Muscle of back (tissue), 11 donors: Measurements from ENCODE around the gene PPP1R12B. TPM values are rescaled to one million over a fixed set of nuclear protein-coding genes. Genes with fewer than 3 reads are reported as not detected.
A peak's percentile ranks its signal among the peaks of the same experiment; 100 is the strongest.
"Not testable (repeated sequence)": the region's sequence is repeated elsewhere in the genome, so short reads cannot be mapped to it uniquely, and the experiment has no call there.

Experiments used
- DNase-seq, 3 donors: peaks; one replicate each; pipeline versions ENCODE4 v3.0.0 to v3.0.0-alpha.2; 2013
- polyA plus RNA-seq, 10 donors: library from polyadenylated mRNA; unstranded; fragments of 120-200 nt; gene quantifications; one replicate each; pipeline ENCODE4 v1.2.1, GENCODE V29; 2013; ENCODE audit not compliant: insufficient read length in 10 of 10

PPP1R12B gene
- polyA plus RNA-seq, 10 donors: 50.0 to 108 (median 81.2) TPM

DNA sequence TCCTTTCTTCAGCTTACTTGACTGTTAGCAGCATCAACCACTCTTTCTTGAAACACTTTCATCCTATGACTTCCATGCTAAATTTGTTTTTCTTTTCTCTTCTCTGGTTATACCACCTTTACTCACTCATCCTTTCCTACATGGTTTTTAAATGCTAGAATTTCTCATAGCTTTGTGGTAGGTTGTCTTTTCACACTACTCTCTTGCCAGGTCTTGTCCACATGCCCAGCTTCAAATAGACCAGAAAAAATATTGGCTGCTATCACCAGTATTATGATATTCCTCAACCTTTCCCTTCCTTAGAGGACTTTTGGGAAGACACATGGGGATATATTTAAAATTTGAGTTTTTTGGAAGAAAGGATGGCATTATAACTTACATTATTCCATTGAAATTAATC is 48.8 kb downstream of the PPP1R12B start:
- DNase-seq: no peak

DNA sequence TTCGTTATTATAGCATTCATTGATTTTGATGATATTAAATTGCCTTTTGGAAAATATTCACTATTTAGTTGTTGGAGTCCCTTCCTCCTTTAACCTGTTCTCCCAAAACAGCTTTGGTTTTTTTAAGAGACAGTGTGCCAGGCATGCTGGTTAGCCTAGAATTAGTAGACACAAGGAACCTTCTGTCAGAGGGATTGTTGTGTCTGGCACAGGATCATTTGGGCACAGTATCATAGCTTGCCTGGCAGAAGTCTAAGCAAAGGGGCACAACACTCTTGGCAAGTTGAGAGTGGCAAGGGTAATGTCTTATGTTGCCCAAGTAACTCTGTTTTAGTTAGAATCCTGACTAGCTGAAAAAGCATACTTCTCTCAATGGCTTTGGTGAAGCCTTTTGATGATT is 49.9 kb downstream of the PPP1R12B start:
- DNase-seq: not testable (repeated sequence)

DNA sequence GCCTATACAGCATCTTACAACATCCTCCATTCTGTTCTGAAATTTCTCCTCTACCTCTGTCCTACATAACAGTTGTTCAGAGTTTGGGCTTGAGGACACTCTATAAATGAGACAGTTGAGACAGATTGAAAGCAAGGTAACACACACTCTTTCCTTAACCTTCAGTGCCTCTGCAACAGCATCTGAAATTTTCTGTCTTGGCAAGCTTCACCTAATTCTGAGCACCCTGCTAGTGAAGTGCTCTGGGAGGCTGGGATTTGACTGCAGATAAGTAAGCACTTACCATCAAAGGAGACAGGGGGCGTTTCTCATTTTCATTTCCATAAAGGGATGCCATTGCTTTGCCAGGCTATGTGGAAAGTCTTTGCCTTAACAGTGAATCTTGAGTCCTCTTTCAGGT is 53.3 kb downstream of the PPP1R12B start:
- not testable (repeated sequence) for DNase-seq

DNA sequence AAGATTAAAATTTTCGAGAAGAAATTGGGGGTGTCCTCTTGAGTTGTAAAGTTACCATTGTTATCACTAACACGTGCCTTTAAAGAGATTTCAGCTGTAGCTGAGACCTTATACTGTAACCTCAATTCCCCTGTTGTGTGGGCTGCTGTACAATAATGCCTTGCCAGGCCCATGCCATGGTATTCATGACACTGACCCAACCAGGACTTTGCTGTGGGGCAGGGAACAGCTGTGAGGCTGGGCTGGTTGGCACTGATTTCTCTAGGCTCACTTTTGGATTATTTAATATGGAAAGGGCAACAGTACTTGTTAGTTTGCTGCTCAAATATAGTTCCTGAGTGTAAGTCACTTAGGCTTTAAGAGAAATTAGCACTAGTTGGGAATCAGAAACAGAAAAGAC is 54.9 kb downstream of the PPP1R12B start:
- DNase-seq: peak in 1 of 3 donors; percentile 21

DNA sequence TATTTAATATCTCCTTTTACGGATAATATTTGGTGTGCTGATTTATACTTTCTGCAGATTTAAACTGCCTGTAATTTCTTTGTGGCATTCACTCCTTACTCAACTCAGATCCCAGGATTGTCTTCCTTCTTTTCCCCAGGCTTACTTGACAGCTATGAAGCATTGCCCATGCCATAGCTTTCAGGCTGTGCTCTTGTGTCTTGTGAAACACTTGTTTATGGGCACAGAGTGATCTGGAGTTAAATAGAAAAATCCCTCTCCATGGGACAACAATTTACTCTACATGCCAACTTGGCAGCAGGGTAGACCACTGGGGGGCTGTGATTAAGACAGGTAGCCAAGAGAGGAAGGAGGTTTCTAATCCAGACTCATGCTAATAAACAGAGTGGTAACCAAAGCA is 57.4 kb downstream of the PPP1R12B start:
- DNase-seq: no peak

DNA sequence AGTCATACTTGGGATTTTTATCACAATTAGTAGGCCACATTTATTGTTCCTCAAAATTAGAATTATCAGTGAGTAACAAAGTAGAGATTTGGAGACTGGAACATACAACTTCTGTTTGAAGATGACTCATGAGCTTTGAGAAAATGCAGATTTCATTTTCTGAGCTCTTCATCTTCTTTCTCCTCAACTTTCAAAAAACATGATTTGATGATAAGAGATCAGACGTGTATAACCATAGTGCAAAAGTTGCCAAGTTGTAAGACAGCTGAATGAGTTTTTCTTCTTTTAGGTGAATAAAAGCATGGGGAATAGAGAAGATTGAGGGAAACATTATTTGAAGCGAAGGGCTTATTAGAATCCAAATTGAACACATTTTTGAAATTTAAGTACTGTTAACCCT is 58.4 kb downstream of the PPP1R12B start:
- not testable (repeated sequence) for DNase-seq

DNA sequence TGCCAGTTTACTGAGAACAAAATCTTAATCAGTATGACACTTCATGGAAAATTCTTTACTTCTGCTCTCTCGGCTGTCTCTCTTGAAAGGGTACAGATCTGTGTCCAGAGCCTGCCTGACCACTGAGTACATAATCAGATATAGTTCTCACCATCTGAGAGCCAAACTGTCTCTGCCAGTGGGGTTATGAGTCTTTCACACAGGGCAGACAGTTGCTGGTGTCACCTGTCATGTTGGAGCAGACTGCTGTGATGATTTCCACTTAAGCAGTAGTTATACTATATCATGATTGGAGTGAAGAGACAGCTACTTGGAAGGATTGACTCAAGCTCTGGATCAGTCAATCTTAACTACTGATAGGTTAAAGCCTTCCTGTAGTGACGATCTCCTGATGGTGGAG is 58.9 kb downstream of the PPP1R12B start:
- peak in 2 of 3 donors; percentile 12 to 45 for DNase-seq

DNA sequence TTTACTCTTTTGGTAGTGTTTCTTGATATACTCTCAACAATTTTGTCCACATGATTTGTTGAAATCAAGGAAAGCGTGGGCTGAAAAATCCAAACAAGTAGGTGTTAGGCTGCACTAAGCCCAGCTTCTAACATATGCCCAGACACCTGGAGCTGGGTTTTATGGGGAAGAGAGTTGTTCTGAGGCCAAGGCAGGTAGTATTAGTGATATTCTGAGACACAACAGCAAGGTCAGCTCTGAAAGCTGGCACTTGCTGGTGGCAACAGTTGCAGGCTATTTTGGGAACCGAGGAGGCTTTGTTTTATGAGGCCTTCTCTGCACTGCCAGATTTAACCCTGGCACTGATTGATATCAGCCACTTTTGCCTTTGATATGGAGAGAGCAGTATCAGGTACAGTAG is 61.8 kb downstream of the PPP1R12B start:
- DNase-seq: peak in 1 of 3 donors; percentile 24

DNA sequence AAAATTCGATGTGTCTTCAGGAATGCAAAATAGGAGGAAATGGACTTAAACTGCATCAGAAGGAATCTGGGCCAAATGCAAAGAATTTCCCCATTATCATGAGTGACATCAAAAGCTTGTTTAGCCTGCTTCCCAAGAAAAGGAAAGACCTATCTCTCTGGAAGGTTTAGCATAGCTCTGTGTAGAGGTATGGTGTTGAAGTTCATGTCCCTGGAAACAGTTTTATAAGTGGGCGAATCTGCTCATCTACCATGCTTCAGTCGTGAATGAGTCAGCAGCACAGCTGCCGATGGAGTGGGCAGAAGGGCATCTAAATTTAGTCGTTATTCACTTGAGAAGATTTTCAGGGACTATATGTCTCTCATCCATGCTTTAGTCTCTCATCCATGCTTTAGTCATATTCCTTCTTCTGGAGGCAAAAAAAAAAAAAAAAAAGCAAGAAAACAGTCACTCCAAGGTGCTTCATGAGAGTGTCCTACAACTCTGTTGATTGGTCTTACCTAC is 62.4 kb downstream of the PPP1R12B start:
- DNase-seq: peak in 2 of 3 donors; percentile 7 to 14

DNA sequence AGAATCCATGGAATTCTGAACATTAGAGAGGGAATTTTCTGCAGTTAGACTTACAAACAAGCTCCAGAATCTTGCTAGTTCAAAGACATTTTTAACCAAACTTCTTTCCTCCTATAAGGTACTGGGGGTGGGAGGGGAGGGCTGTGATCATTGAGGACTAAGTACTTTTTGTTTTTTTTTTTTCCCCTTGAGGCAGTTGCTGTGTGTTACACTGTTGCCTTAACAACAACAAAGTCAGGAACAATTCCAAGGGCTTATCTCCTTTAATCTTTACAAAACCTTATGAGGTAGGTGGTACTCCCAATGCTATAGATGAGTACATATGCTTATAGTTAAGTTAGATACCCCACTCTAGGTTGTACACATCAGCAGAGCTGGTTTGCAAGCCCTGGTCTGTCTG is 62.9 kb downstream of the PPP1R12B start:
- peak in 1 of 3 donors; percentile 2 for DNase-seq

DNA sequence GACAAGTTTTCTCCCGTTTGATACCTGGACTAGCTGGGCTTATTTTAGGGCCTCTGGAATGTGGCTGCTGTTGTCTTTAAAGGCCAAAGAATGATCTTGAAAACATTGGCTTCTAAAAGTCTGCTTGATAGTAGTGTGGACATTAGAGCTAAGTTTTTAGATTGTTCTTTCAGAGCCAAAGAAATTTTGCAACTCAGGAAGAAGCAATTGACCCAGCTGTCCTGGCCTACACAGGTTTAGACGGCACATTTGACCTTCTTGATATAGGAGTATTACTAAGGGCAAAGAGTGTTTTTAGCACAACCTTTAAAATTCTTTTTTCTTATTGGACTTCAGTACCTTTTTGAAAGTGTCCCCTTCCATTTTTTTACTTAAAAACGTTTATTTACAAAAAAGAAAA is 63.9 kb downstream of the PPP1R12B start:
- not testable (repeated sequence) for DNase-seq

DNA sequence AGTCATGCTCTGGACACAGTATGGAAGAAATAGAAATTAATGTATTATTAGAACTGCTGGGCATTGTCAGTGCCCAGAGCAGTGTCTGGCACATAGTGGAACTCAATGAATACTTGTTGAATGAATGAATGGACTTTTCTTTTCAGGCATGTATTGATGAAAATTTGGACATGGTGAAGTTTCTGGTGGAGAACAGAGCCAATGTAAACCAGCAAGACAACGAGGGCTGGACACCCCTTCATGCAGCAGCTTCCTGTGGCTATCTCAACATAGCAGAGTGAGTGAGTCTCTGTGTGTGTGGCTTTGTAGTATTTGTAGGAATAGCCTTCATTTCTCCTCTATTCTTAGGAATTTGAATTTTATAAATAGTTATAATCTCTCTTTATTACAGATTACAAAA is 68.1 kb downstream of the PPP1R12B start:
- DNase-seq: no peak

DNA sequence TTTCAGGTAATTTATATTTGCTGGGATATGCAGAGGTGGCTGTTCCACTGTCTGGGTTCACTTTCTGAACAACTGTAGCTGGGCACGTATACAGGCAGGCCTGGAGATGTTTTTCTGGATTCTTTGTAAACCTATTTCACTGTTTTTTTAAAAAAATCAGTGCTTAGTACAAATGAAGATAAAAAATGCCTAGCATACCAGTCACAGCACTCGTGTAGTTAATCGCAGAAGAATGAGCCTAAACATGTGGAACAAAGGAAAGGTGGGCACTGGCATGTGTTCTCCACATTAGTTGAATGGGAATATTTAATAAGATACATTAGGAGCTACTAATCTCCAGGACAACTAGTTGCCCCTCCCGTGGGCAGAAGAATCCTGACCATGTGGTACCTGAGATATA is 68.6 kb downstream of the PPP1R12B start:
- DNase-seq: not testable (repeated sequence)

DNA sequence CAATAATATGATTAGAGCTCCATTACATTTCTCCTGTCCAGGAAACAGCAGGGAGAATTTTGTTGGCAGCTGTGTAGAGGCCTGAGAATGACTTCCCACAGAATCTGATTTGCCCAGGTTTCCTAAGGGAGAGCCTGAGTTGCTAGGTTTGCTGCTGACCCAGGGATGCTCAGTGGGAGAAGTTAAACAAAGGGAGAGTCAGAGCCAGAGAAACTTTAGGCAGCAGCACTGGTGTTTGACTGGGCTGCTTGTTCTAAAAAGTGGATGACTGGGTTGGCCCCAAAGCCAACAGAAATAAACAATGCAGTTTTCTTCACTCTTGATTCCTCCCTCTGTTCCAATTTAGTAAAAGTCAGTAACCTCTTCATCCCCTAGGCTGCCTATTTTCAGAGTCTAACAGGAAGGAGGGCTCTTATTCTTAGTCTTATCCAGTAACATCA is 69.3 kb downstream of the PPP1R12B start:
- DNase-seq: peak in 1 of 3 donors; percentile 21

DNA sequence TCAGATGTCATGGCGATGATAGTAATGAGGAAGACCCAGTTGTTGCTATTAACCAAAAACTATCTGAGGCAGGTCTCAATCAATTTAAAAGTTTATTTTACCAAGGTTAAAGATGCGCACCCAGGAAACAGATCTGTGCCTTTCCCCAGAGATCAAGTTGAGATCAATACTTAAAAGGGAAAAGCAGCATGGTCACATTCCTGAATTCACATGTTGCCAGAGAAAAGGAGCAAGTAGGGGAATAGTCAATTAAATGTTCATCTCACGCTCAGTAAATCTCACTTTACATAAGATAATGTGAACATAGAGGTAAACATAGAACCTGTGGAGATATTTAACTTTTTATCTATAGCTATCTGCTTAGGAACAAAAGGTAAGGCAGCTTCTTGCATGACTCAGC is 71.2 kb downstream of the PPP1R12B start:
- DNase-seq: not testable (repeated sequence)

DNA sequence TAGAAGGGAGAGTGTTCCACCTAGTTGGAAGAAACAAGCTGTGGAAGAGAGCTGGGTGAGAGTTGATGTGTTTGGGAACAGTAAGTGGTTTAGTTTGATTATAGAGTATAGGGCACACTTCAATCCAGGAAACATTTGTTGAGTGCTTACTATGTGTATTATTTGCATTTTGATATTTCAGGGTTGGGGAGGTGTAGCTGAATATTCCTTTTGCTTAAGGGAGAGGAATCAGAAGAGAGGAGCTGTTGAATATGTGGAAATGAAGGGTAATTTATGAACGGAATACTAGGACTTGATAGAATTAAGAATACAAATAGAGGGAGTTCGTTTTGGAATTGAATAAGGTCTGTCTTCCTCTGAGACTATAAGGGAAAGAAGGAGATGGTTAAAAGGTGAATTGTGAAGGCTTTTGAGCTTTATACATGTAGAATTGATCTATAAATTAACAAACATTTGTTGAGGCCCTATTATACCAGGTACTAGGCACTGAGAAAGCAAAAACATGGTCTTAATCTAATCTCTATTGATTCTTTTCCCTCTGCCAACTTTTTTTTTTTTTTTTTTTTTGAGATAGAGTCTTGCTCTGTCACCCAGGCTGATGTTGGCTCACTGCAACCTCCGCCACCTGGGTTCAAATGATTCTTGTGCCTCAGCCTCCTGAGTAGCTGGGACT is 72.1 kb downstream of the PPP1R12B start:
- DNase-seq: not testable (repeated sequence)

DNA sequence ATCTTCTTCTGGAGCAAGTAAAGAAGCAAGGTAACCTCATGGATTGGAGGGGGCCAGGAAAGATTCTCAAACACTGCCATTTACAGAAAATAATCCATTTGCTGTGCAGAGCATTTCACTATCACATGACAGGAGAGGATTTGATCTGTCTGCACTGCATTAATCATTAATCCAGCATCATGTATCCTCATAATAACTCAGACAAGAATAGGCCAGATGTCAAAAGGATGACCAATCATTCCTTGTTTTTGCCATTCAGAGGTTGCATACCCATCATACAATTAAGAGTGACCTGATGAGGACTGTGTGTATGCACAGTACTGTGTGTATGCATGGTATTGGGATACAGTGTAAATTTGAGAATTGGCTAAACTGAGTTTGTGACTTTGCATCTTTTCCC is 74.2 kb downstream of the PPP1R12B start:
- DNase-seq: not testable (repeated sequence)

DNA sequence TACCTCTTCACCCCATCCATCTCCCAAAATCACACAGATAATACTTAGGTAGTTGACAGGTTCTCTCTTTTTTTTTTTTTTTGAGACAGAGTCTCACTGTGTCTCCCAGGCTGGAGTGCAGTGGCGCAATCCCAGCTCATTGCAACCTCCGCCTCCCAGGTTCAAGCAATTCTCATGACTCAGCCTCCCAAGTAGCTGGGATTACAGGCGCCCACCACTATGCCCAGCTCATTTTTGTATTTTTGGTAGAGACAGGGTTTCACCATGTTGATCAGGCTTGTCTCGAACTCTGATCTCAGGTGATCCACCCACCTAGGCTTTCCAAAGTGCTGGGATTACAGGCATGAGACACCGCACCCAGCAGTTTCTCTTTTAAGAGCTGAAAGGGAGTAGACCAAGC is 75.8 kb downstream of the PPP1R12B start:
- DNase-seq: not testable (repeated sequence)

DNA sequence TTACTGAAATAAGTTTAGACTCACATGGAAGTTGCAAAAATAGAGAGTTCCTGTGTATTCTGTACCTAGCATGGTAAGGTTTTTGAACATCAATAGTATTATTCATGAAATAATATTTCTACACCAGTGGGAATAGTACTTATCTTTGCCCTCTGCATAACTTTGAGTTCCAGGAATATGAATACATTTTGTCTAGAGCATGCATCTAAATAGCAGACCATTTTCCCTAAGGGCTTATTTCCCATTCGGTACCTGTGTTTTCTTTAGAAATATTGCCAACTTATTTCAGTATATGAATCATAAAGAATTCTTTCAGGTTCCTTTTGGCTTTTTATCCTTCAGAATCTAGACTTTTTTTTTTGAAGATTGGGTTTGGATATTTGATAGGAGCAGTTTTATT is 81.6 kb downstream of the PPP1R12B start:
- not testable (repeated sequence) for DNase-seq

DNA sequence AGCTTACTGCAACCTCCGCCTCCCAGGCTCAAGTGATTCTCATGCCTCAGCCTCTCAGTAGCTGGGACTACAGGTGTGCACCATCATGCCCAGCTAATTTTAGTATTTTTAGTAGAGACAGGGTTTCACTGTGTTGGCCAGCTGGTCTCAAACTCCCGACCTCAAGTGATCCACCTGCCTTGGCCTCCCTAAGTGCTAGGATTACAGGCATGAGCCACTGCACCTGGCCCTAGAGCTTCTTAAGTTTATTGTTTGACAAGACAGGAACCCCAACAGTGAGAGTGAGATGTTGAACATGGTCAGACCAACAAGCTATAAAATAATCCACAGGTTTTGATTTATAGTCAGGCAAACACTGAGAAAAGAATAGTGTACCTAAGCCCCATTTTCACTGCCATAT is 83.8 kb downstream of the PPP1R12B start:
- not testable (repeated sequence) for DNase-seq

DNA sequence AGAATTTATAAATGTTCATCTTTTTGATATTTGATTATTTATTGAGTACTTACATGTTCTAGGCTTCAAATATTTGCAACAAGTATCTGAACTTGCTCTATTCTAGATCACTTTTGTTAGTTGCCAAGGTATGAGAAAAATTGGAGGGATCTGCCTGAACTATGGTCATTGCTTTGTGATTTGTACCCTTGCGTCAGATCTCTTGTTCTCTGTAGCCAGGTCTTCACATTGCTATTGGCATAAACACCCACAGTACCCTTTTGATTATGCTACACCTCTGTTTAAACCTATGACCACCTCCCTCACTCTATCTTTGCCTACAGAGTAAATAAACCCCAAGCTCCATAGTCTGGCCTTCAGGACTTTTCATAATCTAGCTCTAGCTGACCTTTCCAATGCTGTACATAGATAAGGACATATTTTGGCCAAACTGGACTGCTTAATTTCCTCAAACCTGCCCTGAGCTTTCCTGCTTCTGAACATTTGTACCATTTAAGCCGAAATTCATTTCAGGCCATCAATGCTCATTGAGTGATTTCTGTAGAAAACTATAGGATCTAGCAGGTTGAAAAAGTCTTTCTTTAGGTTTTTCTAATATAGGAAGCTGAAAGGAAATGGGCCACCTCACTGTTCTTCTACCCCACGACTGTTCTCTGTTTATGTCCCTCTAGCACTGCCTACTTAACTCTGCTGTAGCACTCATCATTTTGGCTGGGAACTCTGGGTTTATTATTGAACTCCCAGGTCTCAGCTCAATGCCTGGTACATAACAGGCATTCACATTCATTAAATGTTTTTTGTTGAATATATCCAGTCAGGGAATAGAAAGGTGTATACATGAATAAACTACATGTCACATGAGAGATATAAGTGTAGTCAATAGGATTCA is 84.9 kb downstream of the PPP1R12B start:
- no peak for DNase-seq

DNA sequence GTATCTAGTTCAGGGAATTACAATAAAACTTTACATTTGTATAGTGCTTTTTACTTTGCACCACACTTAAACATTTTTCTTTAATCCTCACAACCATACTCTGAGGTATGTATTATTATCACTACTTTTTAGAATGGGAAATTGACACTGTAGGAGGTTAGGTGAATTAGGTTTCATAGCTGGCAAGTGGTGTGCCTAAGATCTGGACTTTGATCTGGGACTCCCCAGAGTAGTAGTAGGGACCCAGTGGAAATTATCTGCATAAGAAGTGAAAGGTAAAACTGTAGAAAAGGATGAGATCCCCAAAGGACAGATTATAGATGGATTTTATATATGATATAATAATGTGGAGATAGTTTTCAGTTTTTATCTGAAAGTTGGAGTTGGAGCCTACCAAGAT is 85.6 kb downstream of the PPP1R12B start:
- DNase-seq: no peak
